ENCODE data around the gene ICA1L.

ICA1L gene

GRCh38 chr2:202736826-202737225 lies 134.7 kb downstream of the ICA1L start:
- no peak for DNase-seq (ENCODE audit: low read depth in 2 of 2)

GRCh38 chr2:202726070-202726469 lies 145.5 kb downstream of the ICA1L start:
- DNase-seq (ENCODE audit: low read depth in 2 of 2), result no peak

- DNase-seq (ENCODE audit: low read depth in 2 of 2), result no peak
These were observed 147.8 kb downstream of the ICA1L start for GRCh38 chr2:202723746-202724145.

Data from stimulated activated CD4-positive, alpha-beta T cell treated with anti-CD3 and anti-CD28 coated beads, Interleukin-4, amount 100 ng/mL, for 48 hours (primary cell).